CD8-positive, alpha-beta memory T cell (primary cell): ENCODE data around the gene DCX. TPM values are rescaled to one million over a fixed set of nuclear protein-coding genes. Genes with fewer than 3 reads are reported as not detected.

Experiments used
- CTCF ChIA-PET: fragments of 350-600 bp; sonication (Branson Sonifier 250); formaldehyde crosslinking; loops from one replicate; lab custom pipeline; 2021; ENCODE audit warnings: antibody characterized with exemption; lab: Charles Lee
- POLR2A ChIA-PET: fragments of 350-600 bp; sonication (Branson Sonifier 250); formaldehyde crosslinking; loops from one replicate; lab custom pipeline; 2021; ENCODE audit warnings: antibody characterized with exemption; lab: Charles Lee
- DNase-seq, 5 donors: peaks; one replicate each; pipeline versions ENCODE4 v3.0.0 to v3.0.0-alpha.2; 2020 to 2022; ENCODE audit warnings: mixed read lengths in 1 of 5
- H3K27ac ChIP-seq: one replicate; pipeline ENCODE4 v1.7.0; 2013; ENCODE audit warnings: low read depth, mild to moderate bottlenecking, low read length, moderate library complexity
- H3K27me3 ChIP-seq: 2 replicates; pipeline ENCODE4 v1.7.0; 2013; ENCODE audit warnings: low read length, mild to moderate bottlenecking; ENCODE audit not compliant: insufficient read depth, poor library complexity, severe bottlenecking
- H3K36me3 ChIP-seq: 2 replicates; pipeline ENCODE4 v1.7.0; 2013; ENCODE audit warnings: mild to moderate bottlenecking, low read length, moderate library complexity; ENCODE audit not compliant: insufficient read depth
- H3K4me1 ChIP-seq: 2 replicates; pipeline ENCODE4 v1.7.0; 2013; ENCODE audit warnings: mild to moderate bottlenecking, low read length, moderate library complexity; ENCODE audit not compliant: insufficient read depth
- H3K4me3 ChIP-seq: 2 replicates; pipeline ENCODE4 v1.7.0; 2013; ENCODE audit warnings: mild to moderate bottlenecking, low read length
- H3K9me3 ChIP-seq: 2 replicates; pipeline ENCODE4 v1.7.0; 2013; ENCODE audit warnings: mild to moderate bottlenecking, low read length
- H3K27ac Mint-ChIP-seq, 8 donors: one replicate each; pipeline ENCODE4 v1.8.0; 2020 to 2021; ENCODE audit warnings: mixed read lengths in 8 of 8, mild to moderate bottlenecking in 6 of 8, inconsistent platforms in 3 of 8, moderate library complexity in 3 of 8
- H3K27me3 Mint-ChIP-seq, 2 donors: one replicate each; pipeline ENCODE4 v1.8.0; 2020 to 2021; ENCODE audit warnings: mixed read lengths in 2 of 2, mild to moderate bottlenecking in 1 of 2, moderate library complexity in 1 of 2
- H3K36me3 Mint-ChIP-seq, 3 donors: one replicate each; pipeline ENCODE4 v1.8.0; 2020 to 2021; ENCODE audit warnings: mixed read lengths in 3 of 3, inconsistent platforms in 1 of 3, mild to moderate bottlenecking in 1 of 3
- H3K4me1 Mint-ChIP-seq, 3 donors: one replicate each; pipeline ENCODE4 v1.8.0; 2020 to 2021; ENCODE audit warnings: mixed read lengths in 3 of 3, inconsistent platforms in 1 of 3, mild to moderate bottlenecking in 1 of 3
- H3K4me3 Mint-ChIP-seq, 7 donors: one replicate each; pipeline ENCODE4 v1.8.0; 2020 to 2021; ENCODE audit warnings: mixed read lengths in 7 of 7, mild to moderate bottlenecking in 6 of 7, moderate library complexity in 4 of 7, inconsistent platforms in 2 of 7
- H3K9me3 Mint-ChIP-seq, 5 donors: one replicate each; pipeline ENCODE4 v1.8.0; 2020 to 2022; ENCODE audit warnings: mixed read lengths in 5 of 5, mild to moderate bottlenecking in 3 of 5, moderate library complexity in 2 of 5, inconsistent platforms in 1 of 5
- polyA plus RNA-seq: library from polyadenylated mRNA; unstranded; fragments of 300-500 nt; fragmentation: Illumina TruSeq; gene quantifications from one replicate; pipeline ENCODE4 v1.2.3, GENCODE V29; 2021
- total RNA-seq, 2 experiments: library from RNA; stranded (reverse); gene quantifications; one replicate each; pipeline ENCODE4 v1.2.3, GENCODE V29; 2021

DCX gene
- total and polyA plus RNA-seq, 3 experiments from 2014 or later, result not detected

- Mint-ChIP-seq H3K27ac (no peak overlapping the region), H3K27me3 (peaks cover 0 to 6% of the 10 kb centered on the region in 2 donors), H3K36me3 (no peaks in the 10 kb centered on the region), H3K9me3 (no peaks in the 10 kb centered on the region), H3K4me1 (no peaks in the 10 kb centered on the region), H3K4me3 (no peak overlapping the region)
- POLR2A ChIA-PET, result no interaction called here
- no peaks in the 10 kb centered on the region for H3K9me3 ChIP-seq
- no peak for DNase-seq
- CTCF ChIA-PET, result no interaction called here
- no peaks in the 10 kb centered on the region for H3K27me3 ChIP-seq
- no peak overlapping the region for H3K27ac ChIP-seq
- no peak overlapping the region for H3K4me3 ChIP-seq
- no peaks in the 10 kb centered on the region for H3K4me1 ChIP-seq
- H3K36me3 ChIP-seq, result no peaks in the 10 kb centered on the region
Measured at GRCh38 chrX:111411557-111411956, 435 bp downstream of the DCX start.

- H3K4me3 ChIP-seq, result no peak overlapping the region
- no peaks in the 10 kb centered on the region for H3K4me1 ChIP-seq
- Mint-ChIP-seq H3K4me1 (no peaks in the 10 kb centered on the region), H3K27me3 (peaks cover 0 to 6% of the 10 kb centered on the region in 2 donors), H3K36me3 (no peaks in the 10 kb centered on the region), H3K4me3 (no peak overlapping the region), H3K9me3 (no peaks in the 10 kb centered on the region), H3K27ac (no peak overlapping the region)
- H3K36me3 ChIP-seq, result no peaks in the 10 kb centered on the region
- no peaks in the 10 kb centered on the region for H3K27me3 ChIP-seq
- ChIA-PET POLR2A (no interaction called here), CTCF (no interaction called here)
- no peak for DNase-seq
- no peak overlapping the region for H3K27ac ChIP-seq
- no peaks in the 10 kb centered on the region for H3K9me3 ChIP-seq
Measured at GRCh38 chrX:111410590-111411078, 1.4 kb downstream of the DCX start.

GRCh38 chrX:111409326-111409725, 2.7 kb downstream of the DCX start:
- H3K4me3 ChIP-seq, result no peak overlapping the region
- H3K36me3 ChIP-seq, result no peaks in the 10 kb centered on the region
- POLR2A ChIA-PET, result no interaction called here
- no peaks in the 10 kb centered on the region for H3K4me1 ChIP-seq
- no peaks in the 10 kb centered on the region for H3K27me3 ChIP-seq
- CTCF ChIA-PET, result no interaction called here
- no peaks in the 10 kb centered on the region for H3K36me3 Mint-ChIP-seq
- H3K4me1 Mint-ChIP-seq, result no peaks in the 10 kb centered on the region
- no peaks in the 10 kb centered on the region for H3K9me3 Mint-ChIP-seq
- H3K4me3 Mint-ChIP-seq, result no peak overlapping the region
- no peak for DNase-seq
- H3K27ac Mint-ChIP-seq, result no peak overlapping the region
- no peak overlapping the region for H3K27ac ChIP-seq
- peaks cover 0 to 7% of the 10 kb centered on the region in 2 donors for H3K27me3 Mint-ChIP-seq
- no peaks in the 10 kb centered on the region for H3K9me3 ChIP-seq

GRCh38 chrX:111407948-111408347, 4.0 kb downstream of the DCX start:
- H3K9me3 ChIP-seq, result no peaks in the 10 kb centered on the region
- Mint-ChIP-seq H3K4me1 (no peaks in the 10 kb centered on the region), H3K4me3 (no peak overlapping the region), H3K36me3 (no peaks in the 10 kb centered on the region), H3K27ac (no peak overlapping the region), H3K9me3 (no peaks in the 10 kb centered on the region), H3K27me3 (peaks cover 0 to 7% of the 10 kb centered on the region in 2 donors)
- no peak overlapping the region for H3K27ac ChIP-seq
- no peaks in the 10 kb centered on the region for H3K36me3 ChIP-seq
- ChIA-PET POLR2A (no interaction called here), CTCF (no interaction called here)
- DNase-seq, result no peak
- no peak overlapping the region for H3K4me3 ChIP-seq
- H3K27me3 ChIP-seq, result no peaks in the 10 kb centered on the region
- H3K4me1 ChIP-seq, result no peaks in the 10 kb centered on the region

- CTCF ChIA-PET, result no interaction called here
- Mint-ChIP-seq H3K27ac (no peak overlapping the region), H3K4me1 (no peaks in the 10 kb centered on the region), H3K4me3 (no peak overlapping the region), H3K27me3 (peaks cover 0 to 2% of the 10 kb centered on the region in 2 donors), H3K9me3 (no peaks in the 10 kb centered on the region), H3K36me3 (no peaks in the 10 kb centered on the region)
- Histone ChIP-seq H3K27ac (no peak overlapping the region), H3K36me3 (no peaks in the 10 kb centered on the region), H3K4me3 (no peak overlapping the region), H3K9me3 (no peaks in the 10 kb centered on the region), H3K27me3 (no peaks in the 10 kb centered on the region), H3K4me1 (no peaks in the 10 kb centered on the region)
- DNase-seq, result no peak
- POLR2A ChIA-PET, result no interaction called here
Measured at GRCh38 chrX:111402344-111402743, 9.6 kb downstream of the DCX start.

- Mint-ChIP-seq H3K9me3 (no peaks in the 10 kb centered on the region), H3K27ac (no peak overlapping the region), H3K27me3 (peaks cover 0 to 6% of the 10 kb centered on the region in 2 donors), H3K4me1 (no peaks in the 10 kb centered on the region), H3K4me3 (no peak overlapping the region), H3K36me3 (no peaks in the 10 kb centered on the region)
- Histone ChIP-seq H3K4me1 (no peaks in the 10 kb centered on the region), H3K4me3 (no peak overlapping the region), H3K9me3 (no peaks in the 10 kb centered on the region), H3K36me3 (no peaks in the 10 kb centered on the region), H3K27me3 (no peaks in the 10 kb centered on the region), H3K27ac (no peak overlapping the region)
- CTCF ChIA-PET, result no interaction called here
- POLR2A ChIA-PET, result no interaction called here
- no peak for DNase-seq
Measured at GRCh38 chrX:111395149-111395548, 16.8 kb downstream of the DCX start.

- H3K27ac ChIP-seq, result no peak overlapping the region
- H3K27me3 Mint-ChIP-seq, result peaks cover 0 to 6% of the 10 kb centered on the region in 2 donors
- DNase-seq, result no peak
- H3K27ac Mint-ChIP-seq, result no peak overlapping the region
- ChIA-PET CTCF (no interaction called here), POLR2A (no interaction called here)
- H3K27me3 ChIP-seq, result no peaks in the 10 kb centered on the region
- H3K9me3 Mint-ChIP-seq, result no peaks in the 10 kb centered on the region
- no peaks in the 10 kb centered on the region for H3K36me3 Mint-ChIP-seq
- H3K4me1 Mint-ChIP-seq, result no peaks in the 10 kb centered on the region
- H3K4me3 Mint-ChIP-seq, result no peak overlapping the region
- no peaks in the 10 kb centered on the region for H3K4me1 ChIP-seq
- no peak overlapping the region for H3K4me3 ChIP-seq
- H3K9me3 ChIP-seq, result no peaks in the 10 kb centered on the region
- no peaks in the 10 kb centered on the region for H3K36me3 ChIP-seq
Measured at GRCh38 chrX:111394569-111394968, 17.4 kb downstream of the DCX start.

- Histone ChIP-seq H3K9me3 (no peaks in the 10 kb centered on the region), H3K36me3 (no peaks in the 10 kb centered on the region), H3K4me1 (no peaks in the 10 kb centered on the region), H3K27me3 (no peaks in the 10 kb centered on the region), H3K4me3 (no peak overlapping the region), H3K27ac (no peak overlapping the region)
- Mint-ChIP-seq H3K27me3 (peaks cover 0 to 13% of the 10 kb centered on the region in 2 donors), H3K4me3 (no peak overlapping the region), H3K36me3 (no peaks in the 10 kb centered on the region), H3K4me1 (no peaks in the 10 kb centered on the region), H3K9me3 (no peaks in the 10 kb centered on the region), H3K27ac (no peak overlapping the region)
- POLR2A ChIA-PET, result no interaction called here
- CTCF ChIA-PET, result no interaction called here
- DNase-seq, result no peak
Measured at GRCh38 chrX:111387470-111388070, 24.4 kb downstream of the DCX start.
